WI38 (cell line): ENCODE data around the gene NAGA.
A peak's percentile ranks its signal among the peaks of the same experiment; 100 is the strongest.

ENCODE experiments used
- H3K4me3 ChIP-seq: 2 replicates; pipeline ENCODE4 v1.5.1; 2011; ENCODE audit warnings: low read depth, mild to moderate bottlenecking, control low read depth, low read length
- TF ChIP-seq, protein P1 (sequence below): IDR thresholded peaks from 2 replicates; pipeline ENCODE4 v1.5.1; 2012; ENCODE audit warnings: low read depth, mild to moderate bottlenecking, control low read depth, low read length

NAGA gene

DNA sequence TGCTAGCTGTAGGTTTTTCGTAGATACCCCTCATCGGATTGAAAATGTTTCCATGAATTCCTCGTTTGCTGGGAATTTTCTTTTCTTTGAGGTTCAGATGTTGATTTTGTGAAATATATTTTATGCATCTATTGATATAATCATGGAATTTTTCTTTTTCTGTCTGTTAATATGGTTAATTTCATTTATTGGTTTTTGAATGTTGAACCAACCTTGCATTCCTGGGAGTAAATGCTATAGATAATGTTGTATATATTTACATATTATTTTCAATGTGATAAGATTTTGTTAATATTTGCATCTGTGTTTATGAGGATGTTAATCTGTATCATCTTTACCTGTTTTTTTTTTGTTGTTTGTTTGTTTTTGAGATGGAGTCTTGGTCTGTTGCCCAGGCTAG, 30.6 kb upstream of the NAGA start:
- no peak overlapping the region for H3K4me3 ChIP-seq
- TF ChIP-seq, protein P1, sequence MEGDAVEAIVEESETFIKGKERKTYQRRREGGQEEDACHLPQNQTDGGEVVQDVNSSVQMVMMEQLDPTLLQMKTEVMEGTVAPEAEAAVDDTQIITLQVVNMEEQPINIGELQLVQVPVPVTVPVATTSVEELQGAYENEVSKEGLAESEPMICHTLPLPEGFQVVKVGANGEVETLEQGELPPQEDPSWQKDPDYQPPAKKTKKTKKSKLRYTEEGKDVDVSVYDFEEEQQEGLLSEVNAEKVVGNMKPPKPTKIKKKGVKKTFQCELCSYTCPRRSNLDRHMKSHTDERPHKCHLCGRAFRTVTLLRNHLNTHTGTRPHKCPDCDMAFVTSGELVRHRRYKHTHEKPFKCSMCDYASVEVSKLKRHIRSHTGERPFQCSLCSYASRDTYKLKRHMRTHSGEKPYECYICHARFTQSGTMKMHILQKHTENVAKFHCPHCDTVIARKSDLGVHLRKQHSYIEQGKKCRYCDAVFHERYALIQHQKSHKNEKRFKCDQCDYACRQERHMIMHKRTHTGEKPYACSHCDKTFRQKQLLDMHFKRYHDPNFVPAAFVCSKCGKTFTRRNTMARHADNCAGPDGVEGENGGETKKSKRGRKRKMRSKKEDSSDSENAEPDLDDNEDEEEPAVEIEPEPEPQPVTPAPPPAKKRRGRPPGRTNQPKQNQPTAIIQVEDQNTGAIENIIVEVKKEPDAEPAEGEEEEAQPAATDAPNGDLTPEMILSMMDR, result no peak

DNA sequence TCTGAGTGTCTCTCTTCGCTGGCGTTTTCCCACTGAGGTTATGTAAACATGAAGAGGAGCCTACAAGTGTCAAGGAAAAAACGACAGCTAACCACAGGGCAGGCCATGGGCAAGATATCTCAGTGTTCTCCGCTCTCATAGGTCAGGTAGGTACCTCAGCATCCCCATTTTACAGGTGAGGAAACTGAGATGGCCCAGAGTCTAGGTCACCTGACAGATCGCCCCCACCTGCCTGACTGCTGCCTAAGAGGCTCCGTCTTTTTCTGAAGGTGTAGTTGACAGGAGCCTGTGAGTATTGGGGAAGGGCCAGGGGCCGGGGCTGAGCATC, 20.8 kb upstream of the NAGA start:
- H3K4me3 ChIP-seq, result peak overlapping the region; percentile 88
- TF ChIP-seq, protein P1, result no peak

DNA sequence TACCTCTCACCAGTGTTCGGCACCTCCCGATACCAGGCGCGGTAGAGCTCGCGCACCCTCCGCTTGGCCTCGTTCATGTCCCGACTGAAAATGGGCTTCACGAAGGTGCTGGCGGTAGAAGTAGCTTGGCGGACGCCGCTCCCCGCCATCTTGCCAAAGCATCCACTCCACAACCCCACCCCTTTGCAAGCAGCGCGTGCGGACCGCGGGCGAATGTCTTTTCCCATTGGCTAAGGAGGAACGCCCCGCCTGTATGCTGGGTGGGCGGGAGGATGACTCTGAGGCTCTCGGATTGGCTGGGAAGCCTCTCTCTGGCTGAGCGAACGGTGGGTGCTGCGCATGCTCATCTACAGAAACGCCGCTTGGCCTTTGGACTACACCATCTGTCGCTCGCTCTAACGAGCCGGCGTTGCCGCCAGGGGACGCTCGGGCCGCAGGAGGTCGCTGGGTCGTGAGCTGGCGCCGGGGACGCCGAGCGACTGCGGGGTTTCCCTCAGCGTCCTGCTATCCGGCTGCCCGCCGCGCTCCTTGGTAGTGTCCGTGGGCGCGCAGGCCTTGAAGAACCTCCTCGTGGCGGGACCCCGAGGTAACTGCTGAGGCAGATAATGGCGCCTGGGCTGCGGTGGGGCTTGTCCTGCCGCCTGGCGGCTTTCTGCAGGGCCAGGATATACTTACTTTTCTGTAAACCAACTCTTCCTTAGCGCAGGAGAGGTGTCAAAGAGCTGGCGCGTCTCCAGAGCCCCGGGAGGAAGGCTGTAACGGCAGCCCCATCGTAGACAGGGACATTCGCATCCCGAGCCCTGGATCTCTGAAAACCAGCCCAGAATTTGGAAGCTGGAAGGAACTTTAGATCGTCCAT, 20.2 kb upstream of the NAGA start, which contains the start of gene NDUFA6:
Gene NDUFA6 (minus strand): TSS at position 177 of the 859 bp plus-strand sequence. CDS start 28 bp downstream, at position 149.
- H3K4me3 ChIP-seq, result peak within 1 kb of the TSS; percentile 88
- TF ChIP-seq, protein P1, result peak; percentile 86

DNA sequence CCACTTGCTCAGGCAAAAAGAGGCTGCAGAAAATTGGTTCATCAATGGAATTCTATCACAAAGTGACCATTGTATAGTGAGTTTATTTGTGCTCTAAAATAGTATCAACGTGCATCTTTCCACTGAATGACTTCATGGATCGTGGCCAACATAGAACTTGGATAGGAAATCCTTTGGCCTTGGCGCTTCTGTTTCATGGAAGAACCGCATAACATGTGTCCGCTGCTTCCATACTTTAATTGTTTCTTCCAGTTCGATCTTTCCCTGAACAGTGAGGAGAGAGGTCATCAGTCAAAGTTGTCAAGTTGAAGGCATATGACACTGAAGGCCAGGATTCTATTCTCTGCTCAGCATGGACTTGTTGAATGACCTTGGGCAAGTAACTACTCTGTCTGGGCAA, 15.4 kb upstream of the NAGA start:
- TF ChIP-seq, protein P1, result no peak
- H3K4me3 ChIP-seq, result no peak overlapping the region

DNA sequence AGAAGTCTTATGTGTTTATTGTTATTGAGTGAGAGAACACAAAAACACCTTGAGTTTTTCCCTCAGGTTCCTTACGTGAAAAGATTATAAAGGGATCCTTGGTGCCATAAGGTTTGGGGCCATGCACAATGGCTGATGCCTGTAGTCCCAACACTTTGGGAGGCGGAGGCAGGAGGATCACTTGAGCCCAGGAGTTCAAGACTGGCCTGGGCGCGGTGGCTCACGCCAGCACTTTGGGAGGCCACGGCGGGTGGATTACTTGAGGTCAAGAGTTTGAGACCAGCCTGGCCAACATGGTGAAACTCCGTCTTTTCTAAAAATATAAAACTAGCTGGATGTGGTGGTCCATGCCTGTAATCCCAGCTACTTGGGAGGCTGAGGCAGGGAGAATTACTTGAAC, 14.3 kb upstream of the NAGA start:
- H3K4me3 ChIP-seq, result no peak overlapping the region
- TF ChIP-seq, protein P1, result no peak

DNA sequence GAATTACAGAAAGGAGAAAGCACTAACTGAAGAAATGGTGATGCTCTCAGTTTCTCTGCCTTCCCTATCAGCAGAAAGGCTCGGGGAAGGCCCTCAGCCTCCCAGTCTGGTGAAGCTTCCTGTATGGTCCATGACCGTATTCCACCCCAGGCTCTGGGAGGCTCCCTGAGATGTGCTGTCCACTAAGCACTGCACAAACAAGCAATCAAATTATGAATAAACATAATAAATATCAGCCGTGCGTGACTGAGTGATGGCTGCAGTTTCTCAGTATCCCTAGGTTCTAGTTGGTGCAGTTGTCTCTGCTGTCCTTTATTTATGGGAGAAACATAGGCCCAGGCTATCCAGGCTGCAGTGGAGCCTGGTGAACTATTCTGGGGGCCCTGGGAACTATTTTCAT, 12.5 kb upstream of the NAGA start:
- H3K4me3 ChIP-seq, result no peak overlapping the region
- TF ChIP-seq, protein P1, result no peak

DNA sequence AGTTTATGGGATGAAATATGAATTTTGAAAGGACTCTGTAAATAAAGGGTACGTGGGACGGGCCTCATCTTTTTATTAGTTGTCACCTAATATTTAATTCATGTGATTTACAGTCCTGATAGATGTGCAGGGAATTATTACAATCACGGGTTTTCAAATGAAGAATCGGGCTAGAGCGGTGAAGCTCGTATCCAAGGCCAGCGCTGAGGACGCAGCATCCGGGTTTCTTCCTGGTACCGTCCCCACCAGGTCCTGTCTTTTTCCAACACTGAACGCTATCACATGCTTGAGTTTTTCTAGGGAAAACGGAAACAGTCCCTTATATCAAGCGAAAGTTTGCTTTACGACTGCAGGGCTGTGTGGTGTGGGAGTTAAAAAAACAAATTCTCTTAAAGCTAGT, 9.7 kb upstream of the NAGA start:
- TF ChIP-seq, protein P1, result no peak

More for the DNA sequence above, 9.7 kb upstream of the NAGA start:
- H3K4me3 ChIP-seq, result peak overlapping the region; percentile 68
